Ectodermal cell (in vitro differentiated cells): Measurements from ENCODE around the gene ATXN1.

Experiments
- H3K27ac ChIP-seq: 2 replicates; pipeline ENCODE4 v1.7.0; 2013; ENCODE audit warnings: mild to moderate bottlenecking, low read depth, low read length; ENCODE audit not compliant: insufficient read depth, poor library complexity, severe bottlenecking
- H3K27me3 ChIP-seq: 2 replicates; pipeline ENCODE4 v1.7.0; 2013; ENCODE audit warnings: mild to moderate bottlenecking, low read length; ENCODE audit not compliant: insufficient read depth, control insufficient read depth, poor library complexity, severe bottlenecking
- H3K36me3 ChIP-seq: one replicate; pipeline ENCODE4 v1.7.0; 2013; ENCODE audit warnings: low read length; ENCODE audit not compliant: control insufficient read depth, insufficient read depth
- H3K4me1 ChIP-seq: one replicate; pipeline ENCODE4 v1.7.0; 2013; ENCODE audit warnings: low read length; ENCODE audit not compliant: control insufficient read depth, insufficient read depth
- H3K4me3 ChIP-seq: 2 replicates; pipeline ENCODE4 v1.7.0; 2013; ENCODE audit warnings: low read depth, low read length, control low read depth; ENCODE audit not compliant: insufficient read depth
- H3K9me3 ChIP-seq: 2 replicates; pipeline ENCODE4 v1.7.0; 2013; ENCODE audit warnings: mild to moderate bottlenecking, low read length, moderate library complexity; ENCODE audit not compliant: control insufficient read depth
- WGBS, 2 experiments: methylation state at CpG; one replicate each; pipeline ENCODE4 v1.1.7; 2013; ENCODE audit warnings: missing lambda C conversion rate in 2 of 2; 5-methylcytosine and 5-hydroxymethylcytosine counted together

The ATXN1 gene

DNA sequence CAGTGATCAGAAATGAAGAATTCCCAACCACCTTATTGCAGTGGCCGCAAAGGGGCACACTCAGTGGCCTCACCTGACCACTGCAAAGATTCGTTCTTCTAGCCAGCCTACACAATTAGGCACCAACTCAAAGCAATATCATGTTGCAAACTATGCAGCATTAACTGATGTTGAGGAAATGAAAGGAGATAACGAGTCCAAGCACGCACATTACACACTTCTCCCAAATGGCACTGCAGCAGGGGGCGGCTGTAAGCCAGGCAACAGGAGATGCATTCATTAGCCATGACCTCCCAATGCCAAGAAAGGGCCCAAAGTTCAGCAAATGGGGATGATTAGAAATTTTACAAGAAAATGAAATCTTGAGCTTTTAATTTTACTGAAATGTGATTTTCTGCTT is 39.3 kb downstream of the ATXN1 start:
- Histone ChIP-seq H3K27me3 (no peaks in the 10 kb centered on the region), H3K4me3 (no peak overlapping the region), H3K9me3 (no peaks in the 10 kb centered on the region), H3K27ac (no peak overlapping the region), H3K36me3 (no peaks in the 10 kb centered on the region), H3K4me1 (no peaks in the 10 kb centered on the region)
- 87 to 88% methylated on average over 5 of the region's 5 CpGs for WGBS, 2 experiments

DNA sequence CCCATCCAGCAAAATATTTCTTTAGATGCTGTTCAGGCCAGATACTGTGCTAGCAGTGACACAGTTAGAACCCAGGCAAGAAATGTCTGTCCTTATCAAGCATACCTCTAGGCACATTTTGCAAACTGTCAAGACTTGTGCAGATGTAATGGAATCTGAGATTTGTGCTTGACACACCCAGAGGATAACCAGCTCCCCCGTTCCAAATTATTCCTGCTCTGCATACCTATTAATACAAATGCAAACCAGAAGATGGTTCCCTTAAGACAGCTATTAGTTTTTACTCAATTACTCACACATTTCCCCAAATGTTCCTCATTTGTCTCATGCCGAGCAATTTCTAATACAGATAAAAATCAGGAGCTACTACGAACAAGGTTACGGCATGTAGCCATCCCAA is 40.4 kb downstream of the ATXN1 start:
- Histone ChIP-seq H3K4me3 (no peak overlapping the region), H3K9me3 (no peaks in the 10 kb centered on the region), H3K27me3 (no peaks in the 10 kb centered on the region), H3K27ac (no peak overlapping the region), H3K4me1 (no peaks in the 10 kb centered on the region), H3K36me3 (no peaks in the 10 kb centered on the region)
- 95 to 98% methylated on average over 4 of the region's 4 CpGs for WGBS, 2 experiments

DNA sequence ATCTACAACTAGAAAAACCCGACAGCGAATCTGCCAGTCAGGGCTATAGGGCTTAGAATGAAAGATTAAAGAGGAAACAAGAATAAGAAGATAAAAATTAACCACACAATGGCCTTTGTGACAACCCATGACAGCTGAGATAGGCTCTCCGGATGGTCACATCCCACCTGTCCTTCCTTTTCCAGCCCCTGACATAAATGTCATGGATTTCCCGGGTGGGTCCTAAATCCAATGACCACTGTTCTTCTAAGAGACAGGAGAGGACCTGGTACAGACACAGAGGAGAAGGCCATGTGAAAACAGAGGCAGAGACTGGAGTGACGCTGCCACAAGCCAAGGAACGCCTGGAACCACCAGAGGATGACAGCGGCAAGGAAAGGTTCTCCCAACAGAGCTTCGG is 41.8 kb downstream of the ATXN1 start:
- 90 to 92% methylated on average over 6 to 8 of the region's 8 CpGs for WGBS, 2 experiments
- no peaks in the 10 kb centered on the region for H3K27me3 ChIP-seq
- H3K4me3 ChIP-seq, result no peak overlapping the region
- H3K4me1 ChIP-seq, result no peaks in the 10 kb centered on the region
- H3K27ac ChIP-seq, result no peak overlapping the region
- no peaks in the 10 kb centered on the region for H3K36me3 ChIP-seq
- no peaks in the 10 kb centered on the region for H3K9me3 ChIP-seq

DNA sequence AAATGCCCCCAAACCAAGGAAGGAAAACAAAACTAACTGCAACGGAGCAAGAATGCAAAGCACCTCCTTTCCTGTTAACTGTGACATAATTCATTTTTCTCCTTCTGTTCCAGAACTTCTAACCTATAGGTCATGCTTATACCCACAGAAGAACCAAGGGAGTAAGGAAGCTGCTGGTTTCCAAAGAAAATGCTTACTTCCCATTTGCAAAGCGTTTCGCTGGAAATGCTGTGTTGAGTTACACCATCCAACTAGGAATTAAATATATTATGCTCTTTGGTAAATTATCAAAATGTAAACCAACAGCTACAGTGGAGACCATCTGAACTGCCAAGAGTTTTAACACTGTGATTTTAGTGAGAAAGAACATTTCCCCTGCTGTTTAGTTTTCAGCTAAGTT is 42.9 kb downstream of the ATXN1 start:
- Histone ChIP-seq H3K36me3 (no peaks in the 10 kb centered on the region), H3K27me3 (no peaks in the 10 kb centered on the region), H3K9me3 (no peaks in the 10 kb centered on the region), H3K4me1 (no peaks in the 10 kb centered on the region), H3K27ac (no peak overlapping the region), H3K4me3 (no peak overlapping the region)
- WGBS, 2 experiments, result 76 to 87% methylated on average over 1 of the region's 3 CpGs

DNA sequence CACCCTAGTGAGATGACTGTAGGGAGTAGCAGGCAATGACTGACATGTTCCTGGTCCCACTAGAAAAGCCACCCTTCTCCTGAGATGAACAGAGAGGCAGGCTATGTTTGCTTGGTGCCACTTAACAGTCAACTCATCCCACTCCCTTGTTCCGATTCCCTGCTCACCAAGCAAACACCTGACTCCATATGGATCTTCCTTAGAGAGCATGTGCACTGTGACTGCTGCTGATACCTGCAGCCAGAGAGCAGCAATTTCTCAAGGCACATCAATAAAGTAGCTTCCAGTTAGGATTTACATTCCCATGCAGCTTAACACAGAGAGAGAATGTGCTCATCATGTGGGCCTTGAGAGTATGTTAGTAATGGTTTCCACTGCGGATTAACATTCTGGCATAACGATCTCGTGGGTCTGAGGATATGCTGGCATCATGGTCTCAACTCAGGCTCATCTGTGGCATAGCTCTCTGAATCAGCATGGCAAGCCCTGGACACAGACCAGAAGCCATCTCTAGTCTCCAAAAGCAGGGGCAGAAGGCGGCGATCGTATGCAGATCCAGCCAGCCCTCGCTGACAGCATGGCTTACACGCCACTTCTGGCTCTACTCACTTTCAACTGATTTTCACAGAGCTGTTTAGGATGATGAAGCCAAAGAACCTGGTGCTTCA is 43.9 kb downstream of the ATXN1 start:
- H3K4me3 ChIP-seq, result no peak overlapping the region
- 95% methylated on average over 9 of the region's 9 CpGs for WGBS, 2 experiments
- no peaks in the 10 kb centered on the region for H3K36me3 ChIP-seq
- no peaks in the 10 kb centered on the region for H3K27me3 ChIP-seq
- H3K27ac ChIP-seq, result no peak overlapping the region
- H3K4me1 ChIP-seq, result no peaks in the 10 kb centered on the region
- H3K9me3 ChIP-seq, result no peaks in the 10 kb centered on the region

DNA sequence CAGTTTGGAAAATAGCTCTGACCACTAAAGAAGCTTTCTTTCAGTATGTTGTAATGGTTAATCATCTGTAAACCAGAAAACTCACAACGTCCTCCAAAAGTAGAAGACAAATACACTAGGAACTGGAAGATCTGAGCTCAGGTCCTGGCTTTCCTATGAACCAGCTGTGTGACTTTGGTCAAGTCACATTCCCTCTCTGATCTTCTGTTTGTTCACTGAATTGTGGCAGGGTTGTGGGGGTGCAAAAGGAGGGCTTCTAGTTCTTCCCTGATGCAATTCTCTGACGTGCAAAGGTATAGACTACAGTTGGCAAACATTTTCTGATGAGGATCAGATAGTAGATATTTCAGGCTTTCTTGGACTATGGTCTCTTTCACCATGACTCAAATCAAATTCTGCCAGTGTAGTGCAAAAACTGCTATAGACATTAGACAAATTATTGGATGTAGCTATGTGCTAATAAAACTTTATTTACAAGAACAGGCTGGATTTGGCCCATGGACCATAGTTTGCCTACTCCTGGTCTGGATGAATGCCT is 44.9 kb downstream of the ATXN1 start:
- Histone ChIP-seq H3K9me3 (no peaks in the 10 kb centered on the region), H3K4me3 (no peak overlapping the region), H3K4me1 (no peaks in the 10 kb centered on the region), H3K27ac (no peak overlapping the region), H3K36me3 (no peaks in the 10 kb centered on the region), H3K27me3 (no peaks in the 10 kb centered on the region)
- WGBS, 2 experiments, result 90 to 98% methylated on average over 2 of the region's 2 CpGs

DNA sequence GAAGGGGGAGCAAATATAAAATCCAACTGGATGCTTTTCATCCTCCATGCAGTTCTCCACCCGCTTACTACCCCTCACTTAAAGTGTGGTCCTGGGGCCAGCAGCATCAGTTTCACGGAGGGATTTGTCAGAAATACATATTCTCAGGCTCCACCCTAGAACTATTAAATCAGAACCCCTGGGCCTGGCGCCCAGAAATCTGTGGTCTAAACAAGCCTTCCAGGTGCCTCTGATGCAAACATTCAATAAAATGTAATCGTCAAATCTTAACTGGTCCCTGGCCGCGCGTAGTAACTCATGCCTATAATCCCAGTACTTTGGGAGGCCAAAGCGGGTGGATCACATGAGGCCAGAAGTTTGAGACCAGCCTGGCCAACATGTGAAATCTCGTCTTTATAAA is 47.7 kb downstream of the ATXN1 start:
- Histone ChIP-seq H3K4me3 (no peak overlapping the region), H3K4me1 (no peaks in the 10 kb centered on the region), H3K27me3 (no peaks in the 10 kb centered on the region), H3K36me3 (no peaks in the 10 kb centered on the region), H3K27ac (no peak overlapping the region), H3K9me3 (no peaks in the 10 kb centered on the region)
- 94 to 95% methylated on average over 9 of the region's 9 CpGs for WGBS, 2 experiments

DNA sequence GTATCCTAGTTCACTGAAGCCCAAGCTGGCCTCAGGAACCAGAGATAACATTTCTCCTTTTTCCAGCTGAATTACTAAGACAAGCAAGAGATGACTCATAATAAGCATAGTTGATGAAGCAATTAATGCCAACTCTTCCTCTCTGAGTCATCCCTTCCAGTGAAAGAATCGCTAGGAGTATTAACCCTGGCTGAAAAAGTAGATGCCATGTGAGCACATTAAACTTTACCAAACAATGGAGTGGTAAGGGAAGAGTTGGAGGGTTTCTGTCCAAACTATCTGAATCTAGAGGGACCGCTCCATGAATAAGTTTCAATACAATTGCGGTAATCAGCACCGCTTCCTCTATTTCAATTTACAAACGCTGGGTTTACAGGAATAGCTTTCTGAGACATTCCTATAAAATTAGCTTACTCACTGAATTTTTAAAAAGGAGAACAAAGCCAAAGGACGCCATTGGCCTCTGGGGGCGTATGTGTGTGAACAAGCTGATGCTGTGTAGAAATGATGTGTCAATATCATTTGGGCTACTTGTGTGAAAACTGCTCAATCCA is 48.3 kb downstream of the ATXN1 start:
- no peak overlapping the region for H3K27ac ChIP-seq

DNA sequence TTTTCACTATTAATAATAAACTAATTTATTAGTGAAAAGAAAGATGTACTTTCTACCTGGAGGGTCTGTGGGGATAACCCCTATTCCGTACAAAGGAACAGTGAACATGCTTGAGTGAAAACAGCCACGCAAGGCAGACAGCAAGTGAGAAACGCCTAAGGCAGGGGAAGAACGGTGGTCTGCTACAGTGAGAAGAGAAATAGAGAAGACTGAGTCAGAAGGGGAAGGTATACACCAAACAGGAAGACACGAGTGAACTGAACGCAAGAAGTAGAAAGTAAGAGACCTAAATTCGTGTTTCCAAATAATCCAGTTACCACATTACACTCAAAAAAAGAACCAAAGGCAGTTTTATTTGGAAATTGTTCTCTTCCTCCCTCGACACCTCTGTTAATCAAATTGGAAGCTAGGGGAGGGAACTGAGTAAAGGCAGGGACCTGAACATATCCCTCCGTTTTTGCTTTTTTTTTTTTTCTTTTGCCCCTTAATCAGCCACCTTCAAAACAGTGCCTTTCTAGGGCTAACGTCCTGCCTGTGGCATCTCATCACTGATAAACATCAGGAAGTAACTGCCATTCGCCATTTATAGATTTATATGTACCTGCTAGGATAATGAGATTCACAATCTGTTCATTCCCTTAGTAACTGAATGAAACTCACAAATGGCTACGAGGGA is 48.9 kb downstream of the ATXN1 start:
- Histone ChIP-seq H3K4me1 (no peaks in the 10 kb centered on the region), H3K27ac (no peak overlapping the region), H3K4me3 (no peak overlapping the region), H3K27me3 (no peaks in the 10 kb centered on the region), H3K36me3 (no peaks in the 10 kb centered on the region), H3K9me3 (no peaks in the 10 kb centered on the region)
- 79 to 82% methylated on average over 12 of the region's 12 CpGs for WGBS, 2 experiments

More for the DNA sequence above, 48.3 kb downstream of the ATXN1 start:
- no peaks in the 10 kb centered on the region for H3K9me3 ChIP-seq
- 89% methylated on average over 7 of the region's 7 CpGs for WGBS, 2 experiments
- H3K4me3 ChIP-seq, result no peak overlapping the region
- no peaks in the 10 kb centered on the region for H3K36me3 ChIP-seq
- no peaks in the 10 kb centered on the region for H3K27me3 ChIP-seq
- H3K4me1 ChIP-seq, result no peaks in the 10 kb centered on the region

DNA sequence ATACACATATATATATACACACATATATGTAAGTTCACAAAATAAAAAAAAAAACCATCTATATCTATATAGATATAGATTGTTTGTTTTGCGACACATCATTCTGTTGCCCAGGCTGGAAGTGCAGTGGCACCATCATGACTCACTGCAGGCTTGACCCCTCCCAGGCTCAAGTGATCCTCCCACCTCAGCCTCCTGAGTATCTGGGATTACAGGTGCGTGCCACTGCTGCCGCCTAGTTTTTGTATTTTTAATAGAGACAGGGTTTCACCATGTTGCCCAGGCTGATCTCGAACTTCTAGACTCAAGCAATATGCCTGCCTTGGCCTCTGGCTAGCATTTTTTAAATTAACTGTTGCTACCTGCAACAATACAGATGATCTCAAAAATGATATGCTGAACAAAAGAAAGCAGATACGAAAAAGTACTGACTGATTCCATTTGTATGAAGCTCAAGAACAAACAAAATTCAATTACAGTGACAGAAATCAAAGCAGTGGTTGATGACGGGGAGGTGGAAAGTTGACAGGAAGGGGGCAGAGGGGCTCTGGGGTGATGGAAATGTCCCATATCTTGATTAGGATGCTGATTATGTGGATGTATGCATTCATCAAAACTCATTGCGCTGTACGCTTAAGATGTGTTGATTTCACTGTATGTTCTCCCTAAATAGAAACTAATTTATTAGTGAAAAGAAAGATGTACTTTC is 49.6 kb downstream of the ATXN1 start:
- no peak overlapping the region for H3K4me3 ChIP-seq
- 90 to 95% methylated on average over 6 of the region's 8 CpGs for WGBS, 2 experiments
- no peaks in the 10 kb centered on the region for H3K36me3 ChIP-seq
- no peak overlapping the region for H3K27ac ChIP-seq
- H3K27me3 ChIP-seq, result no peaks in the 10 kb centered on the region
- H3K4me1 ChIP-seq, result no peaks in the 10 kb centered on the region
- no peaks in the 10 kb centered on the region for H3K9me3 ChIP-seq
